NCI-H187 (cell line): Measurements from ENCODE around the gene RAD51B.
A peak's percentile ranks its signal among the peaks of the same experiment; 100 is the strongest.

Source experiments
- DNase-seq, 2 experiments: peaks; one replicate each; lab custom pipeline; 2025; lab: John Stamatoyannopoulos, UW

The RAD51B gene

DNA sequence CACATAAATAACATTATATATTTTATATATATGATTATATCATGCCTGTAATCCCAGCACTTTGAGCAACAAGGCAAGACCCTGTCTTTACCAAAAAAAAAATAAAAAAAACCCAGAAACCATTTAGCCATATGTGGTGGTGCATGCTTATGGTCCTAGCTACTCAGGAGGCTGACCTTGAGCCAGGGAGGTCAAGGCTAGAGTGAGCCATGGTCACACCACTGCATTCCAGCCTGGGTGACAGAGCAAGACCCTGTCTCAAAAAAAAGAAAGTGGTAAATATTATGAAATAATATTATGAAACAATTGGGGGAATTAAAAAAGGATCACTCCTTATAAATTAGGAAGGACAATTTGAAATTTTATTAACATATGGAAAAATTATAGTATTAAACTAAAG, 16.0 kb downstream of the RAD51B start:
- DNase-seq, result no peak

DNA sequence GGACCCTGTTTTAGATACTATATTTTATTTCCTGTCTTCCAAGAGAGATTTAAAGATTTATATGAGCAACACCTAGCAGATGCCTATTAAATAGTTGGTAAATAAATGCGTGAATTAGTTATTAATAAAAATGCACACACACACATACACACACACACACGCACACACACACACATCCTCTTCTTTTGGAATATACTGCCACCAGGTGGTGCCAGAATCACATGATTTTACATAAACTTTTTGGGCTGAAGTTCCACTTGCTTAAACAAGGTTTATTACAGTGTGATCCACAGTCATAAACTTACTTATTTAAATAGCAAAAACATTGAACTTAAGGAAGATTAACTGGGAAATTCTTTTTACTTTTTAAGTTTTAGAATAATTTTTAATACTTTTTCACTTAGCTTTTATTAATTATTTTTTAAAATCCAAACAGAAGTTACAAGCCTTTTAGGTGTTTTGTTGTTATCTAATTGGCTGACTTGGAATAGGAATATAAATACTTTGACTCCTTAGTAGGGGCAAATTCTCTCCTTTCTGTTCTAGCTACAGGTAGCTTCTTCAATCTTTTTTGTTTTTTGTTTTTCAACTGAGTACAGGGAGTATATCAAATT, 17.5 kb downstream of the RAD51B start:
- DNase-seq, result peak; percentile 21 to 35

DNA sequence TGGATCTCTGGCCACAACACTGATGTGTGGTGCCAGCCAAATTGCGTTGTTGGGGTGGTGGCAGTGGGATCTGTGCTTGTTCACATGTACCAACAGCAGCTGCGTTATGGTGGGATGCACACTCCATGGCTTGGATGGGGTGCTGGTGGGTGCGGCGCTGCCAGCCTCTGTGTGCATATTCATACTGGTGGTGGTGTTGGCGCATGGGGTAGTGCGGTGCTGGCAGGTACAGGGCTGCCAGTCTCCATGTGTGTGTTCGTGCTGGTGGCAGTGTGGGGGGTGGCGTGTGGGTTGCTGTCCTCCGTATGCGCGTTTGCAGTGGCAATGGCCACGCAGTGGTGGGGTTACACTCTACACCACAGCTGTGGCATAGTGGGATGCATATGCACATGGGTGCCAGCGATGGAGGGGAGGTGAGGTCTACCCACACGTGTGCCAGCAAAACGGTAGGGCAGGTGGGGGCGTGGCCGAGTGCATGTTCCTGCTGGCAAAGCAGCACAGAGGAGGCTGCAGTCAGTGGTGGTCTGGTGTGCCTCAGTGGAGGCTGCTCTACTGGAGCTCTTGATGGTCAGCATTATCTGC, 26.5 kb downstream of the RAD51B start:
- no peak for DNase-seq

DNA sequence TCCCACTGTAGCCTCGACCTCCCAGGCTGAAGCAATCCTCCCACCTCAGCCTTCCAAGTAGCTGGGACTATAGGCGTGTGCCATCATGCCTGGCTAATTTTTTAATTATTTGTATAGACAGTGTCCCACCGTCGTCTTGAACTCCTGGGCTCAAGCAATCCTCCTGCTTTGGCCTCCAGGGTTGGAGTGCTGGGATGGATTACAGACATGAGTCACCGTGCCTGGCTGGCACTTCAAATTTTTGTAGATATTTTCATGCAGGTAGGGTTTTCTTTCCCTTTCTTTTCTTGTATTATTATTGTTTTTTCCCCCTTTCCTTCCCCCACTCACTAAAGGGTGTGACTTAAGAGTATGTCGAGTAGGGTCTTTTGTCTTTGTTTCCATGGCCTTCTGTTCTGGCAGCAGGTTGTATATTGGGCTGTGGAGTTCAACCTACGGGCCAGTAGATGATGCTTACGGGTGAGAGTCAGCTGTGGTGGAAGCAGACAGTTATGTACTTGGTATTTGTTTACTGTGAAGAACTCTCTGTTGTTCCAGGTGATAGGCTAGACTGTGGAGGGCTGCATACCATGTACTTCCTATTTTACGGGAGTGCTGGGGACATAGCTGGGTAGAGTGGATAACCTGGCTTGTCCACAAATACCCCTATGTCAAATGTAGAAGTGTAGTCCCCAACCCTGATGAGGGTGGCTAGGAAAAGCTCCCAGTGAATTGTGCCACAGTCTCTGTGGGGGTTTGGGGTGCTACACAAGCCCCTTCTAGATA, 30.7 kb downstream of the RAD51B start:
- no peak for DNase-seq

DNA sequence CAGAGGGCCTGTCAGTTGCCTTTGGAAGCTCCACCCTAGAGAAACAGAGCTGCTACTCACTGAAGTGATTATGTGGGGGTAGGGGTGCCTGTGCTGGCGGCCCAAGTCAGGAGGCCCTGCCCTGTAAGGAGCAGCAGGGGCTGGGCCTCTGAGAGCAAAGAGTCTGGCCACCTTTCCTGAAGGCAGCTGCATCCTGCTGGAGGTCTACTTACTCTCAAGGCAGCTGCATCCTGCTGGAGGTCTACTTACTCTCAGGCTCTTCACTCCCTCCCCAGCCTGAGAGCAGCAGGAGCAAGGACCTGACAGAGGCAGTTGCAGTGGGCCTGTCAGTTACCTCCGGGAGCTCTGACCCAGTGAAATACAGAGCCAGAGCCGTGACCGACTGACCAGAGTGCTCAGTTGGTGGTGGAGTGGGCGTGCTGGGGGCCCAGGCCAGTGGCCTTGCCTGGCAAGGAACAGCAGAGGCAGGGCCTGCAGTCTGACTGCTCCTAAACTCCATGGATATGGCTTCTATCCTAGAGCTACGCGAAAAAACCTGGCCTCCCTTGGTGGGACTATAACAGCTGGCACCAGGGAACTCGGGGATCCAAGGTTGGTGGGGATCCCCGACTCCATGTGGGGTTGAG, 32.3 kb downstream of the RAD51B start:
- DNase-seq, result no peak

DNA sequence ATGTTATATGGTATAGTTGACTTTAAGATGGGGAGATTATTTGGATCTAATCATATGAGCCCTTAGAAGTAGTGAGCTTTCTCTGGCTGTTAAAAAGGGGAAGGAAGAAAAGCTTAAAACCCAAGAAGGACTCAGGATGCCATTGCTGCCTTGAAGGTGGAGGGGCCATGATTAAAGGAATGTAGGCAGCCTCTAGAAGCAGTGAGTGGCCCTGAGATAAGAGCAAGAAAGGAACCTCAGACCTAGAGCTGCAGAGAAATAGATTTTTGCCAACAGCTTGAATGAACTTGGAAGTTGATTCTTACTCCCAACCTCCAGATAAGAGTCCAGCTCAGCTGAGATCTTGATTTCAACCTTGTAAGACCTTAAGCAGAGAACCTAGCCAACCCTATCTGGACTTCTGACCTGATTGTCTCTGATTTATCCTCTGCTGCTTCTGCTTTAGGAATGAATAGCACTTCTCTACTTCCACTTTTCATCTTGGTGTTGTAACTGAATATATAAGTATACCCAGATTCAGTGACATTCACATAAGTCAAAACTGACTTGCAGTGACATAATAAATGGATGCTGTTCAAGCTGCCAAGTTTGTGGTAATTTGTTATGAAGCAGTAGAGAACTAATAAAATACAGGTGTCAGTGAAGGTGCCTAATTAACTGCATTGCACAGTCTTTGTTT, 33.5 kb downstream of the RAD51B start:
- no peak for DNase-seq

DNA sequence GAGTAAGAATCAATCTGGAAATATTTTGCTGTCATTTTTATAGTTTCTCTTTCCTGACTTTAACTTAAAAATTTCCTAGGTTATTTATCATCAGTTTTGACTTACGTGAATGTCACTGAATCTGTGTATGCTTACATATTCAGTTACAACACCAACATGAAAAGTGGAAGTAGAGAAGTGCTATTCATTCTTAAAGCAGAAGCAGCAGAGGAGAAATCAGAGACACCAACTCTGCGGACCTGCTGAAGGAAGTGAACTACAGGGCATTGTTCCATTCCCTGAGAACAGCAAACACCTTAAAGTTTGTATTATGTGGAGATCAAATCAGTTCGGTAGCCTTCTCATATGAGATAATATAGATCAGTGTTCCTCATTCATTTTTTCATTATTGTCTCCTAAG, 34.1 kb downstream of the RAD51B start:
- no peak for DNase-seq

DNA sequence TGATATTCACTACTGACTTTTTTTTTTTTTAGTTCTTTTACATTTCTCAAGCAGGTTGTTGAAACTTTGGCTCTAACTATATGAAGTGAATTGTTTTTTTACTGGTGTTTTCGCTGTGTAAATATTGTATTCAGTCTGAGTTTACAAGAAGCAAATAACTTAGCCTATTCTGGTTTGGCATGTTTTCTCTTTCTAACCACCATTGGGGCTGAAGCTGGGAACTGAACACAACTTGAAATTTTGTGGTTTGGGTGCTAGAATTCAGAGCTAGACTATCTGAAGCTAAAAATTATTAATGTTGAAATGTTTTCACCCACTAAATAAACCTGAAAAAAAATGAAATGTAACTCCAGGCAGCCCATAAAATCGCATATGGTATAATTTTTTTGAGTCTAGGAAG, 37.2 kb downstream of the RAD51B start:
- DNase-seq, result no peak

DNA sequence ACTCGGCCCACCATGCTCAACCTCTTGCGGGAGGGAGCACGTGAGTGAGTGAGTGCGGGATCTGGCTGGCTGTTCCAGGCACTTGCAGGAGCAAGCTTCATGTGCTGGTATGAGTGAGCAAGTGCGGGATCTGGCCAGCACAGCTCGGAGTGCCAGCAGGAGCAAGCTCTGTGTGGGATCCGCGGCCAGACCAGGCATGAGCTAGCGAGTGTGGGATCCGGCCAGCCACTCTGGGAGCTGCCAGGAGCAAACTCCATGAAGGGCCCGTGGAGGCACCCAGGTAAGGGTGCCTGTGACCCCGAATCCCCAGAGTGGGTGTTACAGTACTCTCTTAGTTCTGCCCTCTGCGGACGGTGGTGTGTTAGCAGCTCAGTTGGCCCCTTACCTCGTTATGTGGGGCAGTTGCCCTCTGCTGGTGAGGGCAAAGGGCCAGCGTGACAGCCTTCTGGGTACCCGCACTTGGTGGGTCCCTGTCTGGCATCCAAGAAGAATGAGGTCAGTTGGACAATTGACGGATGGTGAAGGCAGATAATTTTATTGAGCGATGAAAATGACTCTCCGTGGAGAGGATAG, 38.3 kb downstream of the RAD51B start:
- DNase-seq, result no peak

DNA sequence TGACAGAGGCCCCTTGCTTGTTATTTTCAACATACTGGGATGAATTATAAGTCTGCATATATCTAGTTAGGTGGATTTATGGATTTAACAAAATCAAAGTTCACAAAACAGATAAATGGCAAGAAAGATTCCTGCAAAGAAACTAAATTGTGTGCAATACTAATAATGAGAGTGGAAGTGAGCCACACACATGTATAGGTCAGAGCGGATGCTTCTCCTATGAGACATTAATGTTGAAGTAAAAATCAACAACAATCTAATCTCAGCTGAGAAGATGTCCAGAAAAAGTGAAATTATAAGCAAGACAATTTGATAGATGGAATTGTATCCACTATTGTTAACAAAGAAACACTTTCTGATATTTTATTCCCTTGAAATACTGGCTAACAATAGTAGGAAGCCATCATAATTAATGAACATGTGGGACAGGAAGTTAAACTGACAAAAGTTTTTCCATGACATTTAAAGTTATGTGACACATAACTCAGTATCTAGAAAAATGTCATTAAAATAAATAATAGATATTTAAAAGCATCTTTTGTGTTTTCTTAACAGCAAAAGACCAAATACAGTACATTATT, 39.7 kb downstream of the RAD51B start:
- no peak for DNase-seq

DNA sequence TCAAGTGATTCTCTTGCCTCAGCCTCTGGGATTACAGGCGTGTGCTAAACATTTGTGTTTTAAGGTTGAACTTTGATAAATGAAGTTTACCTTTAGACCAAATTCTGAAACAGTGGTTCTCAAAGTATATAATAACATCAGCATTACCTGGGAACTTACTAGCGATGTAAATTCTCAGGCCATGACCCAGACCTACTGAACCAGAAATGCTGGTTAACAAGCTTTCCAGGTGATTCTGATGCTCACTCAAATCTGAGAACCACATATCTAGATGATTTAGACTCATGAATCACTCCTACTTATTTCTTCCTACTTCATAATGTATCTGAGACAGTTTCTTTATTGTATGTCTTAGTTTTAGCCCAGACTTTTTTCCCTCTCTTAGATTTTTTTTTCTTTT, 43.6 kb downstream of the RAD51B start:
- DNase-seq, result no peak

DNA sequence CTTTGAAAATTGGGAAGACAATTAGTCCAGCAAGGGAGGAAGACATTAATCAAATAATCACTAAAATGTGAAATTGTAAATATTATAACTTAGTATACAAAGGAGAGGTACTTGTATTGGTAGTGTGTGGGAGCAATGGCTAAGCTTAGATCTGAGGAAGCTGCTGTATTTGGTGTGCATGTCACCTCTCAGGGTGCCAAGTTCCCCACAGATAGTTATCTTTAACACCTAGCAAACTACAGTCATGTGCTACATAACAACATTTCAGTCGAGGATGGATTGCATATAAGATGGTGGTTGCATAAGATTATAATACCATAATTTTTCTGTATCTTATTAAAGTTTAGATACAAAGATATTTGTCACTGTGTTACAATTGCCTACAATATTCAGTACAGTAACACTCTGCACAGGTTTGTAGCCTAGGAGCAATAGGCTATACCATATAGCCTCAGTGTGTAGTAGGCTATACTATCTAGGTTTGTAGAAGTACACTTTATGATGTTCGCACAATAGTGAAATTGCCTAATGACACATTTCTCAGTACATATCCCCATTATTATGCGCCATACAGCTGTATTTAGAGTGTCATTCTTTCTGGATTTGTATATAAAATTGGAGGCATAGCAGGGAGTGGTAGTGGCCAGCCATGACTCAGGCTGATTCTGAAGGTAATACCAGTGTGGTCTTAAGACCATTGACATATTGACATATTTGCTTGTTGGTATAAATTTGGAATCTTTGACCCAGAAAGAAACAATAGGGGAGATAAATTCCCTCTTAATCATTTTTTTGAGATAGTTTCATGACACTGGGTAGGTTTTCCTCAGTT, 55.8 kb downstream of the RAD51B start:
- DNase-seq, result no peak

DNA sequence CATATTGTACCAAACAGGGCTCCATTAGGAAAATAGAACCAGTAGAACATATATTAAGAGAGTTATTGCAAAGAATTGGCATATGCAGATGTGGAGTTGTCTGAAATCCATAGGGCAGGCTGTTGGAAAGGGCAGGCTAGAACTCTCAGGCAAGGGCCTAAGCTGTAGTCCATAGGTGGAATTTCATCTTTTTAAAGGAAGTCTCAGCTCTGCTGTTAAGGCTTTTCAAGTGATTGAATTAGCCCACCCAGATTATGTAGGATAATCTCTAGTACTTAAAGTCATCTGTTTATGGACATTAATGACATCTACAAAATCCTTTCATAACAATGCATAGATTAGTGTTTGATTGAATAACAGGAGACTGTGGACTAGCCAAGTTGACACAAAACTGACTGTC, 59.4 kb downstream of the RAD51B start:
- DNase-seq, result no peak

DNA sequence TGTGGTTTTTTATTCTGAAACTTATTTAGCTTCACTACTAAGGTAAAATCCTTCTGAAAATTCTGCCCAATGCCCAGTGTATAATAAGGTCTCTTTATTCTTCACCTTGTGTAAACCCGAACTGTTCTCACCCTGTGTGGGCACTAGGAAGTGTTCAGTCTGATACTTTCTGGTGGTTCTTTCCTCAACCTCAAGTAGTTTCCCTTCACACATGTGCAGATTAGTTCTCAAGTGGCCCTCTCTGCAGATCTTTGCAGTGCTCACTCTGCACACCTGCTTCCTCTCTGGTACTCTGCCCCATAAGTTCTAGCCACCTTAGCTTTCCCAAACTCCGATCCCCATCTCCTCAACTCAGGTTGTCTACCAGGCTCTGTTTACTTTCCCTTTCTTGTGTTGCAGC, 61.6 kb downstream of the RAD51B start:
- DNase-seq, result no peak

DNA sequence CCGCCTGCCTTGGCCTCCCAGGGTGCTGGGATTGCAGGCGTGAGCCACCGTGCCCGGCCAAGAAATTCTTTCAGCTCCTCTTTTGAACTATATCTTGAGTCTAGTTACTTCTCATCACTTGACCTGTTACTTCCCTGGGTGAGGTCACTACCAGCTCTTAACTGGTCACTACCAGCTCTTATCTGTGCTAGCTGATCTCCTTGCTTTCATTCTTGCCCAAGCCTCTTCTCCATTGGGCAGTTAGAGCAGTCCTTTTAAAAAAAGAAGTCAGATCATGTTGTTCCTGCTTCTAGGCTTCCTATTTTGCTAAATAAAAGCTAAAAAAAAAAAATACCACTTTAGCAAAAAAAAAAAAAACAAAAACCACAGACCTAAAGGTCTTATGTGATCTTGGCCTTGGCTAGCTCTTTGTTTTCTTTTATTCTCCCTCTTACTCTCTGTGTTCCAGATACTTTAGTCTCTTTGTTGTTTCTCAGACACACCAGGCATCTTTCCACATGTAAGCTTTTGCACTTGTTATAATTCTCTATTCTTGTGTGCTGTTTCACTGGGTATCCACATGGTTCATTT, 63.5 kb downstream of the RAD51B start:
- no peak for DNase-seq

DNA sequence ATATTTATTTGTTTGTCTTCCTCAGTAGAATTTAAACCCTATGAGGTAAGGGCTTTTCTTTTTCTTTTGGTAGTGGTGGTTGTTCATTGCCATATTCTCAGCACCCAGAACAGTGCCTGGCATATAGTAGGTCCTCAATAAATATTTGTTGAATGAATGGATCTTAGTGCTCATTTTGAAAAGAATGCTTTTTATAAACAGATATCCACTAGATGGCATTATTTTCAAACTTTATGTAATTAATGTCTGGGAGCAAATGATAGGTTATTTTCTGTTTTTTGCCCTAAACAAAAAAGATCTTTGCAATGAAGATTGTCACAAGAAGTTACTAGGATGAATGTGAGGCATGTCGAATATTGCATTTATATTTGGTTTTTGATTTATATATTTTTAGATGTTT, 64.1 kb downstream of the RAD51B start:
- DNase-seq, result no peak

DNA sequence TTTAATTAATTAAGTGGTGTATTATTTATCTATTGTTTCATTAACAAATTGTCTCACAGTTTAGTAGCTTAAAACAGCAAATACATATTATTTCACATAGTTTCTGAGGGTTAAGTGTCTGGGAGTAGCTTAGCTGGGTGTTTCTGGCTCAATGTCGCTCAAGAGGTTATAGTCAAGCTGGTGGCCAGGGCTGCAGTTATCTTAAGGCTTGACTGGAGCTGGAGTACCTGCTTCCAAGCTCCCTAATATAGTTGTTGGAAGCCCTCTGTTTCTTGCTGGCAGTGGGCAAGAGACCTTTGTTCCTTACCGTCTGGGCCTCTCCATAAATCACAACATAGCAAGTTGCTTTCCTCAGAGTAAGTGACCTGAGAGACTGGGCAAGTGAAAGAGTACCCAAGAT, 66.6 kb downstream of the RAD51B start:
- no peak for DNase-seq

DNA sequence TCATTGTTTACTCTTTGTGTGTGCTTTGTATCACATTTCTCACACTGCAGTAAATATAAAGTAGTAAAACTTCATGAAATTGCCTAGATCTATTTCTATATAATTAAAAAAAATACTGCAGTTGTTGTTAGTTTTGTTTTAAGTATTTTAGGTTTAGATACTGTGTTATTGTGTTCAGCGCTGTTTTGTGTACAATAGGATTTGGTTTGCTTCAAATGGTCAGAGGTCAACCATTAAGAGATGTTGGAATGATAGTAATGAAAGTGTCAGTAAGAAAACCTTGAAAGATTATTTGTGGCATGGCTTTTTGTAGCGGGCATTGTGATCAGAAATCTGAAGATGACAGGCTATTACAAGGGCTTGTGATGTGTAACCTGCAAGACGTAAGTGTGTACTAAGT, 67.9 kb downstream of the RAD51B start:
- no peak for DNase-seq

DNA sequence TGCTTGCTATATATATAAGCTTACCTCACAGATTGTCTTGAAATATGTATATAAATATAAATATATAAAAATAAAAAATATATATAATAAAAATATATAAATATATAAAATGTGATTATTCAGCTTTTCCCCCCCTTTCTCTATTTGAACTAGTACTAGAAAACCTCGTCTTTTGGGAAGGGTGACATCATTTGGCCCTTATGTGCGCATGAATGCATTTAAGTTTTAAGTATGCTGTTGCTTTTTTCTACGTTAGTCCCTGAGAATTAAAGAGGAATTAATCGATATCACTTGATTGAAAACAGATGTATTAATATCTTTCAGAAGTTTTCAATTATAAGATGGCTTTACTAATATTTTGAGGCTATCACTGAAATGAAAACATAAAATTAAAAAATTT, 69.9 kb downstream of the RAD51B start:
- DNase-seq, result no peak

DNA sequence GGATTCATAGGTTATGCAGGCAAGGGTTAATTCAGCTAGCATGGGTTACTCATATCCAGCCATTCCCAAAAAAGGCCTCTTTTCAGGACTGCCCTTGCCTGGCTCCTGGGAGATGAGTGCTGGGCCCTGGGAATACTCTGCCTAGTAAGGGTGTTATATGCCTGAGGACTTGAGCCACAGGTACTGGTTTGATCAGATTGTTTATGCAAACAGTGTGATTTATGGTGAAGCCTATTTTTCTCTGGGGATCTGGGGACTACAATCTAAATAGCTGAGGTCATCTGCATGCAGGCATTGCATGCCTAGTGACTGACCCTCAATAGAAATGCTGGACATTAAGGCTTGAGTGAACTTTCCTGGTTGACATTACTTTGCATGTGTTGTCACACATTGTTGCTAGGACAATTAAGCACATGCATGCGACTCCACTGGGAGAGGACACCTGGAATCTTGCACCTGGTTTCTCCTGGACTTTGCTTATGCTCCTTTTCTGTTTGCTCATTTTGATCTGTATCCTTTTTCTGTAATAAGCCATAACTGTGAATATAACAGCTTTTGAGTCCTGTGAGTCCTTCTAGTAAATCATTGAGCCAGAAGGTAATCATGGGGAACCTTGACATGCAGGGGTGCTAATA, 73.0 kb downstream of the RAD51B start:
- DNase-seq, result no peak
